ENCODE measurements around the gene COL23A1.

DNA sequence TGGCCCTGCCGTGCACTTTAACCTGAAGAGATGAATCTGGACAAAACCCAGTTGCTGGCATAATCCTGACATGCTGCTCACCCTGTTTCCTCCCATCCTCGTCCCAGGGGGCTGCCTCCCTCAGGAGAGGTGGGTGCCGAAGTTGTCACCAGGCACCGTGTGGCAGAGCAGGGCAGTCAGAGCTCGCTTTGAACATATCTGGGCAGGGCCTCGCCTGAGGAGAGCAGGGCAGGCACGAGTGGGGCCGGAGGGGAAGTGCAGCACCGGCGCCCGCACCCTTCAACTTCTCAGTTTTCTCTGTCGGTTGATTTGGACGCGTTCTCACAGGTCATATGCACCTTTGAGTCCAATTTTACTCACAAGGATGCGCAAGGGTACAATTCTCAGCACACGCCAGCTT lies 216.5 kb downstream of the COL23A1 start:
- TF ChIP-seq CTCF (conservative IDR thresholded peaks at IDR 0.05; ENCODE audit: low read depth in 2 of 2), result no peak
- TF ChIP-seq, protein P1, sequence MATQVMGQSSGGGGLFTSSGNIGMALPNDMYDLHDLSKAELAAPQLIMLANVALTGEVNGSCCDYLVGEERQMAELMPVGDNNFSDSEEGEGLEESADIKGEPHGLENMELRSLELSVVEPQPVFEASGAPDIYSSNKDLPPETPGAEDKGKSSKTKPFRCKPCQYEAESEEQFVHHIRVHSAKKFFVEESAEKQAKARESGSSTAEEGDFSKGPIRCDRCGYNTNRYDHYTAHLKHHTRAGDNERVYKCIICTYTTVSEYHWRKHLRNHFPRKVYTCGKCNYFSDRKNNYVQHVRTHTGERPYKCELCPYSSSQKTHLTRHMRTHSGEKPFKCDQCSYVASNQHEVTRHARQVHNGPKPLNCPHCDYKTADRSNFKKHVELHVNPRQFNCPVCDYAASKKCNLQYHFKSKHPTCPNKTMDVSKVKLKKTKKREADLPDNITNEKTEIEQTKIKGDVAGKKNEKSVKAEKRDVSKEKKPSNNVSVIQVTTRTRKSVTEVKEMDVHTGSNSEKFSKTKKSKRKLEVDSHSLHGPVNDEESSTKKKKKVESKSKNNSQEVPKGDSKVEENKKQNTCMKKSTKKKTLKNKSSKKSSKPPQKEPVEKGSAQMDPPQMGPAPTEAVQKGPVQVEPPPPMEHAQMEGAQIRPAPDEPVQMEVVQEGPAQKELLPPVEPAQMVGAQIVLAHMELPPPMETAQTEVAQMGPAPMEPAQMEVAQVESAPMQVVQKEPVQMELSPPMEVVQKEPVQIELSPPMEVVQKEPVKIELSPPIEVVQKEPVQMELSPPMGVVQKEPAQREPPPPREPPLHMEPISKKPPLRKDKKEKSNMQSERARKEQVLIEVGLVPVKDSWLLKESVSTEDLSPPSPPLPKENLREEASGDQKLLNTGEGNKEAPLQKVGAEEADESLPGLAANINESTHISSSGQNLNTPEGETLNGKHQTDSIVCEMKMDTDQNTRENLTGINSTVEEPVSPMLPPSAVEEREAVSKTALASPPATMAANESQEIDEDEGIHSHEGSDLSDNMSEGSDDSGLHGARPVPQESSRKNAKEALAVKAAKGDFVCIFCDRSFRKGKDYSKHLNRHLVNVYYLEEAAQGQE (IDR thresholded peaks at IDR 0.05; ENCODE audit: unreplicated experiment), result no peak
- TF ChIP-seq POLR2AphosphoS5 (IDR thresholded peaks at IDR 0.05; ENCODE audit: low read depth), result no peak
- TF ChIP-seq EZH2 (IDR thresholded peaks at IDR 0.05; ENCODE audit: low read depth, unreplicated experiment), result no peak
- TF ChIP-seq, protein P2, sequence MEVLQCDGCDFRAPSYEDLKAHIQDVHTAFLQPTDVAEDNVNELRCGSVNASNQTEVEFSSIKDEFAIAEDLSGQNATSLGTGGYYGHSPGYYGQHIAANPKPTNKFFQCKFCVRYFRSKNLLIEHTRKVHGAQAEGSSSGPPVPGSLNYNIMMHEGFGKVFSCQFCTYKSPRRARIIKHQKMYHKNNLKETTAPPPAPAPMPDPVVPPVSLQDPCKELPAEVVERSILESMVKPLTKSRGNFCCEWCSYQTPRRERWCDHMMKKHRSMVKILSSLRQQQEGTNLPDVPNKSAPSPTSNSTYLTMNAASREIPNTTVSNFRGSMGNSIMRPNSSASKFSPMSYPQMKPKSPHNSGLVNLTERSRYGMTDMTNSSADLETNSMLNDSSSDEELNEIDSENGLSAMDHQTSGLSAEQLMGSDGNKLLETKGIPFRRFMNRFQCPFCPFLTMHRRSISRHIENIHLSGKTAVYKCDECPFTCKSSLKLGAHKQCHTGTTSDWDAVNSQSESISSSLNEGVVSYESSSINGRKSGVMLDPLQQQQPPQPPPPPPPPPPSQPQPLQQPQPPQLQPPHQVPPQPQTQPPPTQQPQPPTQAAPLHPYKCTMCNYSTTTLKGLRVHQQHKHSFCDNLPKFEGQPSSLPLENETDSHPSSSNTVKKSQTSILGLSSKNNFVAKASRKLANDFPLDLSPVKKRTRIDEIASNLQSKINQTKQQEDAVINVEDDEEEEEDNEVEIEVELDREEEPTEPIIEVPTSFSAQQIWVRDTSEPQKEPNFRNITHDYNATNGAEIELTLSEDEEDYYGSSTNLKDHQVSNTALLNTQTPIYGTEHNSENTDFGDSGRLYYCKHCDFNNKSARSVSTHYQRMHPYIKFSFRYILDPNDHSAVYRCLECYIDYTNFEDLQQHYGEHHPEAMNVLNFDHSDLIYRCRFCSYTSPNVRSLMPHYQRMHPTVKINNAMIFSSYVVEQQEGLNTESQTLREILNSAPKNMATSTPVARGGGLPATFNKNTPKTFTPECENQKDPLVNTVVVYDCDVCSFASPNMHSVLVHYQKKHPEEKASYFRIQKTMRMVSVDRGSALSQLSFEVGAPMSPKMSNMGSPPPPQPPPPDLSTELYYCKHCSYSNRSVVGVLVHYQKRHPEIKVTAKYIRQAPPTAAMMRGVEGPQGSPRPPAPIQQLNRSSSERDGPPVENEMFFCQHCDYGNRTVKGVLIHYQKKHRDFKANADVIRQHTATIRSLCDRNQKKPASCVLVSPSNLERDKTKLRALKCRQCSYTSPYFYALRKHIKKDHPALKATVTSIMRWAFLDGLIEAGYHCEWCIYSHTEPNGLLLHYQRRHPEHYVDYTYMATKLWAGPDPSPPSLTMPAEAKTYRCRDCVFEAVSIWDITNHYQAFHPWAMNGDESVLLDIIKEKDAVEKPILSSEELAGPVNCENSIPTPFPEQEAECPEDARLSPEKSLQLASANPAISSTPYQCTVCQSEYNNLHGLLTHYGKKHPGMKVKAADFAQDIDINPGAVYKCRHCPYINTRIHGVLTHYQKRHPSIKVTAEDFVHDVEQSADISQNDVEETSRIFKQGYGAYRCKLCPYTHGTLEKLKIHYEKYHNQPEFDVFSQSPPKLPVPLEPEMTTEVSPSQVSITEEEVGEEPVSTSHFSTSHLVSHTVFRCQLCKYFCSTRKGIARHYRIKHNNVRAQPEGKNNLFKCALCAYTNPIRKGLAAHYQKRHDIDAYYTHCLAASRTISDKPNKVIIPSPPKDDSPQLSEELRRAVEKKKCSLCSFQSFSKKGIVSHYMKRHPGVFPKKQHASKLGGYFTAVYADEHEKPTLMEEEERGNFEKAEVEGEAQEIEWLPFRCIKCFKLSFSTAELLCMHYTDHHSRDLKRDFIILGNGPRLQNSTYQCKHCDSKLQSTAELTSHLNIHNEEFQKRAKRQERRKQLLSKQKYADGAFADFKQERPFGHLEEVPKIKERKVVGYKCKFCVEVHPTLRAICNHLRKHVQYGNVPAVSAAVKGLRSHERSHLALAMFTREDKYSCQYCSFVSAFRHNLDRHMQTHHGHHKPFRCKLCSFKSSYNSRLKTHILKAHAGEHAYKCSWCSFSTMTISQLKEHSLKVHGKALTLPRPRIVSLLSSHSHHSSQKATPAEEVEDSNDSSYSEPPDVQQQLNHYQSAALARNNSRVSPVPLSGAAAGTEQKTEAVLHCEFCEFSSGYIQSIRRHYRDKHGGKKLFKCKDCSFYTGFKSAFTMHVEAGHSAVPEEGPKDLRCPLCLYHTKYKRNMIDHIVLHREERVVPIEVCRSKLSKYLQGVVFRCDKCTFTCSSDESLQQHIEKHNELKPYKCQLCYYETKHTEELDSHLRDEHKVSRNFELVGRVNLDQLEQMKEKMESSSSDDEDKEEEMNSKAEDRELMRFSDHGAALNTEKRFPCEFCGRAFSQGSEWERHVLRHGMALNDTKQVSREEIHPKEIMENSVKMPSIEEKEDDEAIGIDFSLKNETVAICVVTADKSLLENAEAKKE (CRISPR knock-in tag; IDR thresholded peaks at IDR 0.05), result no peak
- no peak for TF ChIP-seq NANOG (IDR thresholded peaks at IDR 0.05; ENCODE audit: borderline replicate concordance)
- no peak for TF ChIP-seq JUNB (IDR thresholded peaks at IDR 0.05; ENCODE audit: unreplicated experiment)
- TF ChIP-seq EZH2phosphoT487 (IDR thresholded peaks at IDR 0.05; ENCODE audit: unreplicated experiment), result no peak
- TF ChIP-seq, protein P3, sequence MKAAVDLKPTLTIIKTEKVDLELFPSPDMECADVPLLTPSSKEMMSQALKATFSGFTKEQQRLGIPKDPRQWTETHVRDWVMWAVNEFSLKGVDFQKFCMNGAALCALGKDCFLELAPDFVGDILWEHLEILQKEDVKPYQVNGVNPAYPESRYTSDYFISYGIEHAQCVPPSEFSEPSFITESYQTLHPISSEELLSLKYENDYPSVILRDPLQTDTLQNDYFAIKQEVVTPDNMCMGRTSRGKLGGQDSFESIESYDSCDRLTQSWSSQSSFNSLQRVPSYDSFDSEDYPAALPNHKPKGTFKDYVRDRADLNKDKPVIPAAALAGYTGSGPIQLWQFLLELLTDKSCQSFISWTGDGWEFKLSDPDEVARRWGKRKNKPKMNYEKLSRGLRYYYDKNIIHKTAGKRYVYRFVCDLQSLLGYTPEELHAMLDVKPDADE (IDR thresholded peaks at IDR 0.05), result no peak

Data from GM23338 (cell line).